HCT116 (cell line): ENCODE data around the gene MTHFS. TPM values are rescaled to one million over a fixed set of nuclear protein-coding genes. Genes with fewer than 3 reads are reported as not detected.

Source experiments
- ATAC-seq: fragments of 200-7000 bp; cut with Tn5 transposase; 2 replicates; pipeline ENCODE4 v1.9.1; 2020; ENCODE audit warnings: mild to moderate bottlenecking, moderate library complexity
- BruUV-seq: library from RNA; stranded (reverse); fragments of 400-500 nt; replicated peaks from 2 replicates; lab custom pipeline; 2021; lab: Mats Ljungman, UMichigan
- CTCF ChIA-PET: fragments of 300-600 bp; sonication (Branson Sonifier 250); formaldehyde crosslinking; loops from one replicate; lab custom pipeline; 2021; ENCODE audit warnings: antibody characterized with exemption; lab: Charles Lee
- POLR2A ChIA-PET: fragments of 300-600, 350-600 bp; sonication (Branson Sonifier 250); formaldehyde crosslinking; loops from one replicate; lab custom pipeline; 2021; ENCODE audit warnings: antibody characterized with exemption; lab: Charles Lee
- RAD21 ChIA-PET, 2 experiments: fragments of 300-600 bp; sonication (Branson Sonifier 250); formaldehyde crosslinking; loops; one replicate each; lab custom pipeline; 2023; ENCODE audit warnings: low total read pairs in 2 of 2; ENCODE audit not compliant: uncharacterized antibody in 2 of 2, unreplicated experiment in 2 of 2, low non-redundant PET in 1 of 2; lab: Charles Lee
- DNase-seq: peaks from one replicate; pipeline ENCODE4 v3.0.0-alpha.2; 2010; ENCODE audit warnings: low read depth, low spot score
- H2AFZ ChIP-seq: fragments of 200-600 bp; shearing (Covaris generic), sonication (generic); 2 replicates; pipeline ENCODE4 v1.6.1; 2017; ENCODE audit warnings: low read depth, mixed run types, mixed read lengths, antibody characterized with exemption, low read length; ENCODE audit not compliant: poor library complexity, severe bottlenecking
- H3K27ac ChIP-seq: 2 replicates; pipeline ENCODE4 v1.5.1; 2012; ENCODE audit warnings: low read depth, low read length
- H3K27me3 ChIP-seq: fragments of 200-600 bp; sonication (generic); 2 replicates; pipeline ENCODE4 v1.6.1; 2016; ENCODE audit warnings: mixed run types, low read length, mixed read lengths; ENCODE audit not compliant: insufficient read depth
- H3K36me3 ChIP-seq, 2 experiments: fragments of 200-500 bp in 1 of 2; fragments of 200-600 bp in 1 of 2; sonication (Bioruptor generic) in 1 of 2; sonication (generic) in 1 of 2; 2 replicates each; pipeline versions ENCODE4 v1.5.1 to v1.6.1; 2014 to 2016; ENCODE audit warnings: low read length in 2 of 2, inconsistent platforms in 1 of 2, mixed read lengths in 1 of 2, mixed run types in 1 of 2; ENCODE audit not compliant: insufficient read depth in 2 of 2, control insufficient read depth in 1 of 2
- H3K4me1 ChIP-seq, 2 experiments: fragments of 200-600 bp in 1 of 2; sonication (generic) in 1 of 2; 2 replicates each; pipeline versions ENCODE4 v1.5.1 to v1.6.1; 2012 to 2017; ENCODE audit warnings: low read length in 2 of 2, inconsistent platforms in 1 of 2, mild to moderate bottlenecking in 1 of 2, mixed read lengths in 1 of 2, mixed run types in 1 of 2, moderate library complexity in 1 of 2; ENCODE audit not compliant: insufficient read depth in 2 of 2, control insufficient read depth in 1 of 2
- H3K4me2 ChIP-seq: fragments of 200-600 bp; sonication (generic); 2 replicates; pipeline ENCODE4 v1.6.1; 2017; ENCODE audit warnings: mixed run types, low read length, mixed read lengths
- H3K4me3 ChIP-seq, 2 experiments: fragments of 200-600 bp in 1 of 2; sonication (generic) in 1 of 2; replicated peaks in 1 of 2; 2 replicates each; pipeline ENCODE4 v1.5.1; 2011 to 2016; ENCODE audit warnings: low read length in 2 of 2, control low read depth in 1 of 2, low read depth in 1 of 2, mild to moderate bottlenecking in 1 of 2, mixed read lengths in 1 of 2, mixed run types in 1 of 2
- H3K79me2 ChIP-seq: fragments of 200-600 bp; sonication (generic); 2 replicates; pipeline ENCODE4 v1.6.1; 2017; ENCODE audit warnings: mild to moderate bottlenecking, mixed run types, low read length, moderate library complexity, mixed read lengths; ENCODE audit not compliant: insufficient read depth
- H3K9ac ChIP-seq: fragments of 200-600 bp; sonication (generic); 2 replicates; pipeline ENCODE4 v1.6.1; 2016; ENCODE audit warnings: low read length, mixed read lengths
- H3K9me2 ChIP-seq: fragments of 200-600 bp; sonication (generic), shearing (Covaris generic); 2 replicates; pipeline ENCODE4 v1.6.1; 2017; ENCODE audit warnings: mixed run types, mild to moderate bottlenecking, moderate library complexity; ENCODE audit not compliant: insufficient read depth
- H3K9me3 ChIP-seq, 2 experiments: fragments of 200-500 bp in 1 of 2; fragments of 200-600 bp in 1 of 2; sonication (Bioruptor generic) in 1 of 2; sonication (generic) in 1 of 2; 2 replicates each; pipeline ENCODE4 v1.6.1; 2014 to 2017; ENCODE audit warnings: low read length in 2 of 2, mixed read lengths in 2 of 2, inconsistent platforms in 1 of 2, low read depth in 1 of 2, mild to moderate bottlenecking in 1 of 2, mixed run types in 1 of 2, moderate library complexity in 1 of 2; ENCODE audit not compliant: control insufficient read depth in 1 of 2, insufficient read depth in 1 of 2
- H4K20me1 ChIP-seq: fragments of 200-600 bp; sonication (generic), shearing (Covaris generic); 2 replicates; pipeline ENCODE4 v1.6.1; 2017; ENCODE audit warnings: mixed run types, mild to moderate bottlenecking, moderate library complexity; ENCODE audit not compliant: insufficient read depth
- CTCF ChIP-seq, 3 experiments: fragments of 200-600 bp in 1 of 3; sonication (generic) in 1 of 3; IDR thresholded peaks in 2 of 3; conservative IDR thresholded peaks in 1 of 3; 2 replicates each; pipeline ENCODE4 v1.5.1; 2012 to 2017; ENCODE audit warnings: low read depth in 2 of 3, low read length in 2 of 3, antibody characterized with exemption in 1 of 3, borderline replicate concordance in 1 of 3, control low read depth in 1 of 3, mild to moderate bottlenecking in 1 of 3, mixed read lengths in 1 of 3, mixed run types in 1 of 3, moderate library complexity in 1 of 3; ENCODE audit not compliant: insufficient read depth in 1 of 3
- EGR1 ChIP-seq: IDR thresholded peaks from 2 replicates; pipeline ENCODE4 v1.6.1; 2012; ENCODE audit warnings: low read depth
- EZH2 ChIP-seq: fragments of 200-600 bp; sonication (generic); IDR thresholded peaks from 2 replicates; pipeline ENCODE4 v1.6.1; 2017; ENCODE audit warnings: antibody characterized with exemption, mixed run types
- MAX ChIP-seq: IDR thresholded peaks from 2 replicates; pipeline ENCODE4 v1.6.1; 2012
- POLR2AphosphoS5 ChIP-seq: IDR thresholded peaks from 2 replicates; pipeline ENCODE4 v1.6.1; 2011; ENCODE audit warnings: mild to moderate bottlenecking, low read depth, low read length, moderate library complexity
- RAD21 ChIP-seq: IDR thresholded peaks from 2 replicates; pipeline ENCODE4 v1.6.1; 2012; ENCODE audit warnings: low read depth, mild to moderate bottlenecking
- SIN3A ChIP-seq: IDR thresholded peaks from 2 replicates; pipeline ENCODE4 v1.6.1; 2012; ENCODE audit warnings: low read depth
- SP1 ChIP-seq: IDR thresholded peaks from 2 replicates; pipeline ENCODE4 v1.6.1; 2012; ENCODE audit warnings: low read depth
- YY1 ChIP-seq: IDR thresholded peaks from 2 replicates; pipeline ENCODE4 v1.6.1; 2011; ENCODE audit warnings: low read length, low read depth, moderate library complexity, mild to moderate bottlenecking; ENCODE audit not compliant: insufficient replicate concordance; ENCODE audit errors: extremely low read depth
- ZBTB33 ChIP-seq: IDR thresholded peaks from 2 replicates; pipeline ENCODE4 v1.6.1; 2011; ENCODE audit warnings: mild to moderate bottlenecking, low read length, moderate library complexity; ENCODE audit not compliant: insufficient replicate concordance; ENCODE audit errors: extremely low read depth
- intact Hi-C: fragments of 100-400 bp; cut with micrococcal nuclease; formaldehyde crosslinking; loops from 2 replicates; pipeline ENCODE4 v1.10.0; 2022
- total RNA-seq: library from RNA; stranded (reverse); gene quantifications from one replicate; pipeline ENCODE4 v1.2.1, GENCODE V29; 2021; ENCODE audit not compliant: unreplicated experiment

Gene MTHFS
- total RNA-seq, 1 experiment from 2014 or later = 30.5 TPM

GRCh38 chr15:79849789-79850188 lies 47.0 kb downstream of the MTHFS start:
- POLR2A ChIA-PET = no interaction called here
- Histone ChIP-seq H3K9me2 (no peaks in the 10 kb centered on the region), H3K4me2 (no peak overlapping the region), H3K27ac (no peak overlapping the region), H3K9me3 (no peaks in the 10 kb centered on the region), H3K4me1 (no peaks in the 10 kb centered on the region), H3K9ac (no peak overlapping the region), H2AFZ (no peak overlapping the region), H4K20me1 (no peaks in the 10 kb centered on the region), H3K79me2 (0 out of 2 replicates have a peak, but pooled peaks cover 10% of the 10 kb centered on the region), H3K36me3 (no peaks in the 10 kb centered on the region; a peak in 1 of 4 replicates), H3K27me3 (no peaks in the 10 kb centered on the region), H3K4me3 (no peak overlapping the region)
- peak; percentile 65; the same call in 1 of the 2 replicates for ATAC-seq
- CTCF ChIA-PET = interaction anchor here (0.7 to 3.1 kb wide), 8 partner anchors 9 to 510 kb away, joined by 3 to 19 read pairs (median 4); no protein-coding TSS in a partner anchor
- DNase-seq = no peak
- peak; percentile 50 for TF ChIP-seq RAD21
- no peak for TF ChIP-seq EZH2
- no peak for TF ChIP-seq SP1
- no peak for TF ChIP-seq SIN3A
- TF ChIP-seq YY1 = no peak
- TF ChIP-seq EGR1 = no peak
- TF ChIP-seq POLR2AphosphoS5 = no peak
- peak; percentile 30 to 68 (median 65); a peak in 5 of 6 replicates for TF ChIP-seq CTCF (IDR thresholded peaks at IDR 0.05 in 2 of 3, conservative IDR thresholded peaks at IDR 0.05 in 1 of 3; ENCODE audit: borderline replicate concordance in 1 of 3, insufficient read depth in 1 of 3, low read depth in 2 of 3, low read length in 2 of 3)
- no peak for TF ChIP-seq MAX
- no peak for TF ChIP-seq ZBTB33
- RAD21 ChIA-PET = no interaction called here
- intact Hi-C loops = loop anchor here (1.0 to 10.0 kb wide), 3 partner anchors 252 to 509 kb away; no protein-coding TSS in a partner anchor
- BruUV-seq = no TSS peak
